IMR-90 (cell line): ENCODE measurements around the gene CYP2E1. TPM values are rescaled to one million over a fixed set of nuclear protein-coding genes. Genes with fewer than 3 reads are reported as not detected.

Source experiments
- ATAC-seq: fragments of 200-7000 bp; cut with Tn5 transposase; 2 replicates; pipeline ENCODE4 v1.9.1; 2020; ENCODE audit warnings: low read depth, mild to moderate bottlenecking, moderate library complexity
- BruUV-seq: library from RNA; stranded (reverse); fragments of 400-500 nt; replicated peaks from 2 replicates; lab custom pipeline; 2021; lab: Mats Ljungman, UMichigan
- CTCF ChIA-PET: fragments of 300-600 bp; formaldehyde crosslinking; extraction: SDS; loops from one replicate; lab custom pipeline; 2021; ENCODE audit warnings: antibody characterized with exemption; lab: Yijun Ruan, JAX
- POLR2A ChIA-PET: fragments of 300-600 bp; sonication (Branson Sonifier 250); formaldehyde crosslinking; loops from one replicate; lab custom pipeline; 2022; ENCODE audit warnings: antibody characterized with exemption; ENCODE audit not compliant: unreplicated experiment; lab: Charles Lee
- DNase-seq: peaks from one replicate; pipeline ENCODE4 v3.0.0; 2013
- H2AFZ ChIP-seq: replicated peaks from 2 replicates; pipeline ENCODE3; 2013; ENCODE audit warnings: low read length, mild to moderate bottlenecking; ENCODE audit not compliant: poor library complexity
- H2AK5ac ChIP-seq: 2 replicates; pipeline ENCODE4 v1.6.1; 2013; ENCODE audit warnings: low read depth, low read length, inconsistent platforms
- H2AK9ac ChIP-seq: replicated peaks from 2 replicates; pipeline ENCODE3; 2013; ENCODE audit warnings: mild to moderate bottlenecking, low read depth, low read length, moderate library complexity; ENCODE audit not compliant: poor library complexity
- H2BK120ac ChIP-seq: 2 replicates; pipeline ENCODE4 v1.6.1; 2013; ENCODE audit warnings: low read depth, low read length, inconsistent platforms
- H2BK15ac ChIP-seq: 3 replicates; pipeline ENCODE4 v1.6.1; 2013; ENCODE audit warnings: low read depth, low read length, inconsistent platforms
- H2BK20ac ChIP-seq: 2 replicates; pipeline ENCODE4 v1.6.1; 2013; ENCODE audit warnings: low read depth, mild to moderate bottlenecking, inconsistent platforms, low read length, moderate library complexity
- H2BK5ac ChIP-seq: 2 replicates; pipeline ENCODE4 v1.6.1; 2013; ENCODE audit warnings: mild to moderate bottlenecking, low read depth, low read length, inconsistent platforms; ENCODE audit not compliant: poor library complexity, severe bottlenecking
- H3K14ac ChIP-seq: replicated peaks from 2 replicates; pipeline ENCODE4 v1.6.1; 2013; ENCODE audit warnings: low read depth, low read length, inconsistent platforms
- H3K18ac ChIP-seq: 2 replicates; pipeline ENCODE4 v1.6.1; 2013; ENCODE audit warnings: low read depth, low read length, control low read depth
- H3K23ac ChIP-seq: 2 replicates; pipeline ENCODE4 v1.6.1; 2013; ENCODE audit warnings: low read depth, low read length, inconsistent platforms
- H3K27ac ChIP-seq: 2 replicates; pipeline ENCODE4 v1.5.1; 2013; ENCODE audit warnings: mild to moderate bottlenecking, control low read depth, low read length; ENCODE audit not compliant: insufficient read depth
- H3K27me3 ChIP-seq: 2 replicates; pipeline ENCODE4 v1.6.1; 2013; ENCODE audit warnings: low read length; ENCODE audit not compliant: control insufficient read depth, insufficient read depth
- H3K36me3 ChIP-seq: 2 replicates; pipeline ENCODE4 v1.6.1; 2013; ENCODE audit warnings: low read length, mixed read lengths; ENCODE audit not compliant: control insufficient read depth, insufficient read depth
- H3K4ac ChIP-seq: 2 replicates; pipeline ENCODE4 v1.6.1; 2013; ENCODE audit warnings: low read depth, low read length, inconsistent platforms
- H3K4me1 ChIP-seq: 2 replicates; pipeline ENCODE4 v1.6.1; 2013; ENCODE audit warnings: low read length, mixed read lengths; ENCODE audit not compliant: control insufficient read depth, insufficient read depth
- H3K4me2 ChIP-seq: 2 replicates; pipeline ENCODE4 v1.6.1; 2013; ENCODE audit warnings: low read depth, mild to moderate bottlenecking, control low read depth, low read length, moderate library complexity
- H3K4me3 ChIP-seq: 2 replicates; pipeline ENCODE4 v1.5.1; 2013; ENCODE audit warnings: low read depth, mild to moderate bottlenecking, control low read depth, low read length, moderate library complexity; ENCODE audit not compliant: insufficient read depth
- H3K56ac ChIP-seq: 2 replicates; pipeline ENCODE4 v1.6.1; 2013; ENCODE audit warnings: low read length, inconsistent platforms; ENCODE audit not compliant: insufficient read depth; ENCODE audit errors: extremely low read depth
- H3K79me1 ChIP-seq, 2 experiments: 2 replicates each; pipeline ENCODE4 v1.6.1; 2013; ENCODE audit warnings: low read length in 2 of 2, inconsistent platforms in 1 of 2, low read depth in 1 of 2
- H3K9ac ChIP-seq: 2 replicates; pipeline ENCODE4 v1.6.1; 2013; ENCODE audit warnings: low read depth, low read length, control low read depth
- H3K9me1 ChIP-seq: 2 replicates; pipeline ENCODE4 v1.6.1; 2013; ENCODE audit warnings: low read length, inconsistent platforms; ENCODE audit not compliant: insufficient read depth
- H3K9me3 ChIP-seq: 2 replicates; pipeline ENCODE4 v1.6.1; 2013; ENCODE audit warnings: low read length; ENCODE audit not compliant: control insufficient read depth, insufficient read depth
- H4K20me1 ChIP-seq: 2 replicates; pipeline ENCODE4 v1.6.1; 2013; ENCODE audit warnings: low read length, inconsistent platforms; ENCODE audit not compliant: insufficient read depth
- H4K5ac ChIP-seq: 2 replicates; pipeline ENCODE4 v1.6.1; 2013; ENCODE audit warnings: mild to moderate bottlenecking, low read depth, low read length, control low read depth
- H4K8ac ChIP-seq, 2 experiments: 2 replicates each; pipeline ENCODE4 v1.6.1; 2013; ENCODE audit warnings: low read depth in 2 of 2, low read length in 2 of 2, control low read depth in 1 of 2, inconsistent platforms in 1 of 2
- H4K91ac ChIP-seq: 2 replicates; pipeline ENCODE4 v1.6.1; 2013; ENCODE audit warnings: low read depth, low read length, inconsistent platforms; ENCODE audit not compliant: insufficient read depth
- BHLHE40 ChIP-seq: fragments of 150-350 bp; IDR thresholded peaks from 2 replicates; pipeline ENCODE4 v1.6.1; 2016; ENCODE audit warnings: mild to moderate bottlenecking, low read depth, low read length
- CEBPB ChIP-seq: IDR thresholded peaks from 2 replicates; pipeline ENCODE4 v1.6.1; 2012; ENCODE audit warnings: low read depth, low read length, improper control_type of control experiment
- CHD1 ChIP-seq: IDR thresholded peaks from 2 replicates; pipeline ENCODE4 v1.6.1; 2012; ENCODE audit warnings: low read depth, low read length, improper control_type of control experiment
- CTCF ChIP-seq: conservative IDR thresholded peaks from 2 replicates; pipeline ENCODE4 v1.5.1; 2012; ENCODE audit warnings: mild to moderate bottlenecking, low read depth, low read length, improper control_type of control experiment
- ELK1 ChIP-seq: fragments of 150-350 bp; IDR thresholded peaks from 2 replicates; pipeline ENCODE4 v1.6.1; 2016; ENCODE audit warnings: low read depth, mild to moderate bottlenecking, low read length, moderate library complexity, borderline replicate concordance
- FOS ChIP-seq: fragments of 150-350 bp; IDR thresholded peaks from 2 replicates; pipeline ENCODE4 v1.6.1; 2016; ENCODE audit warnings: low read depth, low read length
- MAFK ChIP-seq: IDR thresholded peaks from 2 replicates; pipeline ENCODE4 v1.6.1; 2012; ENCODE audit warnings: low read depth, low read length, improper control_type of control experiment
- MAZ ChIP-seq: IDR thresholded peaks from 2 replicates; pipeline ENCODE4 v1.6.1; 2012; ENCODE audit warnings: low read depth, mild to moderate bottlenecking, low read length, improper control_type of control experiment, moderate library complexity, borderline replicate concordance
- MXI1 ChIP-seq: IDR thresholded peaks from 2 replicates; pipeline ENCODE4 v1.6.1; 2012; ENCODE audit warnings: low read depth, mild to moderate bottlenecking, low read length, moderate library complexity, borderline replicate concordance
- NFE2L2 ChIP-seq: fragments of 150-350 bp; IDR thresholded peaks from 2 replicates; pipeline ENCODE4 v1.6.1; 2016; ENCODE audit warnings: low read depth, mild to moderate bottlenecking, low read length
- POLR2A ChIP-seq: IDR thresholded peaks from 2 replicates; pipeline ENCODE4 v1.6.1; 2012; ENCODE audit warnings: mild to moderate bottlenecking, low read depth, low read length
- RAD21 ChIP-seq: IDR thresholded peaks from 2 replicates; pipeline ENCODE4 v1.6.1; 2012; ENCODE audit warnings: low read length, improper control_type of control experiment
- RCOR1 ChIP-seq: IDR thresholded peaks from 2 replicates; pipeline ENCODE4 v1.6.1; 2012; ENCODE audit warnings: mild to moderate bottlenecking, low read length, improper control_type of control experiment; ENCODE audit not compliant: insufficient replicate concordance
- RFX5 ChIP-seq: IDR thresholded peaks from 2 replicates; pipeline ENCODE4 v1.8.0; 2012; ENCODE audit warnings: low read depth, mild to moderate bottlenecking, low read length, moderate library complexity
- SMC3 ChIP-seq: fragments of 150-350 bp; IDR thresholded peaks from 2 replicates; pipeline ENCODE4 v1.6.1; 2016; ENCODE audit warnings: low read depth, mild to moderate bottlenecking, antibody characterized with exemption, low read length, moderate library complexity
- USF2 ChIP-seq: fragments of 150-350 bp; IDR thresholded peaks from 2 replicates; pipeline ENCODE4 v1.6.1; 2017; ENCODE audit warnings: mild to moderate bottlenecking, antibody characterized with exemption, low read length, low read depth
- WGBS, 2 experiments: methylation state at CpG; one replicate each; pipeline versions ENCODE4 v1.1.5 to v1.1.7; 2013; ENCODE audit warnings: missing lambda C conversion rate in 2 of 2; ENCODE audit not compliant: insufficient read length in 1 of 2; ENCODE audit errors: extremely low coverage in 2 of 2; 5-methylcytosine and 5-hydroxymethylcytosine counted together
- dilution Hi-C: fragments of 300-500 bp; cut with HindIII; formaldehyde crosslinking; loops from one replicate; pipeline ENCODE4 v1.14.3; 2018; ENCODE audit warnings: low sequenced_read_pairs; ENCODE audit not compliant: unreplicated experiment
- in situ Hi-C: fragments of 300-500 bp; cut with MboI; formaldehyde crosslinking; loops from 3 replicates; pipeline ENCODE4 v1.14.3; 2019; ENCODE audit warnings: low sequenced_read_pairs, inconsistent platforms, mixed read lengths
- intact Hi-C: fragments of 100-400 bp; cut with micrococcal nuclease; formaldehyde crosslinking; loops from 2 replicates; pipeline ENCODE4 v1.10.0; 2022
- polyA plus RNA-seq, 3 experiments: library from polyadenylated mRNA; depleted of rRNA; stranded (reverse); fragments of >200 nt; gene quantifications; 2 replicates each; pipeline ENCODE4 v1.2.3, GENCODE V29; 2012; ENCODE audit warnings: low replicate concordance in 1 of 3
- total RNA-seq: library from RNA; depleted of rRNA; stranded (reverse); fragments of >200 nt; gene quantifications from 2 replicates; pipeline ENCODE4 v1.2.3, GENCODE V29; 2012

Gene CYP2E1
- total and polyA plus RNA-seq, 2 of the 4 experiments (the other 2 are of a cell fraction): 0.36 to 1.7 TPM

- dilution Hi-C loops: no loop called here
- H3K9me3 ChIP-seq: no peaks in the 10 kb centered on the region
- intact Hi-C loops: no loop called here
Observed at GRCh38 chr10:133509700-133510099, 17.5 kb upstream of the CYP2E1 start.

More at GRCh38 chr10:133509700-133510099, 17.5 kb upstream of the CYP2E1 start:
- CTCF ChIA-PET: no interaction called here
- Histone ChIP-seq H3K27me3 (no peaks in the 10 kb centered on the region), H3K56ac (no peak overlapping the region), H2BK20ac (no peak overlapping the region), H3K4ac (no peak overlapping the region), H4K20me1 (no peaks in the 10 kb centered on the region), H3K27ac (no peak overlapping the region), H3K9me1 (no peaks in the 10 kb centered on the region), H2AK5ac (no peak overlapping the region), H3K4me1 (no peaks in the 10 kb centered on the region), H3K23ac (no peak overlapping the region), H4K91ac (no peak overlapping the region), H3K14ac (no peak overlapping the region), H3K79me1 (no peaks in the 10 kb centered on the region), H4K5ac (no peak overlapping the region), H3K9ac (no peak overlapping the region), H2AFZ (no peak overlapping the region), H2AK9ac (no peak overlapping the region), H2BK120ac (no peak overlapping the region), H3K4me3 (no peak overlapping the region), H3K36me3 (no peaks in the 10 kb centered on the region), H4K8ac (no peak overlapping the region), H3K18ac (no peak overlapping the region), H3K4me2 (no peak overlapping the region), H2BK15ac (no peak overlapping the region), H2BK5ac (no peak overlapping the region)
- in situ Hi-C loops: no loop called here
- POLR2A ChIA-PET: no interaction called here
- DNase-seq: no peak
- no TSS peak for BruUV-seq
- no CpG with 5 or more reads among the region's 4 CpGs for WGBS, 2 experiments
- ATAC-seq: no peak
- TF ChIP-seq RCOR1: no peak
- no peak for TF ChIP-seq SMC3
- TF ChIP-seq CTCF: no peak
- TF ChIP-seq MXI1: no peak
- TF ChIP-seq RFX5: no peak
- no peak for TF ChIP-seq MAFK
- TF ChIP-seq USF2: no peak
- TF ChIP-seq CHD1: no peak
- TF ChIP-seq CEBPB: no peak
- no peak for TF ChIP-seq FOS
- TF ChIP-seq BHLHE40: no peak
- no peak for TF ChIP-seq ELK1
- no peak for TF ChIP-seq POLR2A
- no peak for TF ChIP-seq MAZ
- TF ChIP-seq RAD21: no peak
- TF ChIP-seq NFE2L2: no peak
